Muscle of arm (tissue), 14 donors: Measurements from ENCODE around the gene CCDC122. TPM values are rescaled to one million over a fixed set of nuclear protein-coding genes. Genes with fewer than 3 reads are reported as not detected.

ENCODE experiments used
- DNase-seq: peaks from one replicate; pipeline ENCODE4 v3.0.0-alpha.2; 2013
- long read RNA-seq, 11 donors: transcript quantifications; one replicate each; lab custom pipeline, GENCODE V29; 2026
- polyA plus RNA-seq, 12 donors: library from polyadenylated mRNA; unstranded; fragments of 120-200 nt; gene quantifications; one replicate each; pipeline ENCODE4 v1.2.1, GENCODE V29; 2013; ENCODE audit not compliant: insufficient read length in 12 of 12

The CCDC122 gene
- 10 to 100 TPM in 1 of 12 donors, 1 to 10 TPM in 9, not detected in 2; 1.2 to 13.8 (median 3.1) TPM for polyA plus RNA-seq
- long read RNA-seq, donor 1, partial matches to known transcripts, result 0 of 1 reads
- long read RNA-seq, donor 1, other reads (novel, unspliced or antisense), result 0 of 1 reads
- long read RNA-seq, donor 2, result 0 reads
- long read RNA-seq, donor 3, result 0 reads
- long read RNA-seq, donor 4, result 0 reads
- long read RNA-seq, donor 5, result 0 reads
- long read RNA-seq, donor 6, result 0 reads
- long read RNA-seq, donor 7, result 0 reads
- long read RNA-seq, donor 8, result 0 reads
- long read RNA-seq, donor 9, partial matches to known transcripts, result 0 of 1 reads
- long read RNA-seq, donor 9, other reads (novel, unspliced or antisense), result 0 of 1 reads
- long read RNA-seq, donor 10, partial matches to known transcripts, result 0 of 1 reads
- long read RNA-seq, donor 10, other reads (novel, unspliced or antisense), result 0 of 1 reads
- long read RNA-seq, donor 11, result 0 reads

- DNase-seq, result peak; percentile 78
Observed at GRCh38 chr13:43878892-43879754, at the start of gene CCDC122. Gene CCDC122, minus strand, starts transcription at chr13:43879740. Its CDS starts 10,364 bp downstream, at chr13:43869376.

DNA sequence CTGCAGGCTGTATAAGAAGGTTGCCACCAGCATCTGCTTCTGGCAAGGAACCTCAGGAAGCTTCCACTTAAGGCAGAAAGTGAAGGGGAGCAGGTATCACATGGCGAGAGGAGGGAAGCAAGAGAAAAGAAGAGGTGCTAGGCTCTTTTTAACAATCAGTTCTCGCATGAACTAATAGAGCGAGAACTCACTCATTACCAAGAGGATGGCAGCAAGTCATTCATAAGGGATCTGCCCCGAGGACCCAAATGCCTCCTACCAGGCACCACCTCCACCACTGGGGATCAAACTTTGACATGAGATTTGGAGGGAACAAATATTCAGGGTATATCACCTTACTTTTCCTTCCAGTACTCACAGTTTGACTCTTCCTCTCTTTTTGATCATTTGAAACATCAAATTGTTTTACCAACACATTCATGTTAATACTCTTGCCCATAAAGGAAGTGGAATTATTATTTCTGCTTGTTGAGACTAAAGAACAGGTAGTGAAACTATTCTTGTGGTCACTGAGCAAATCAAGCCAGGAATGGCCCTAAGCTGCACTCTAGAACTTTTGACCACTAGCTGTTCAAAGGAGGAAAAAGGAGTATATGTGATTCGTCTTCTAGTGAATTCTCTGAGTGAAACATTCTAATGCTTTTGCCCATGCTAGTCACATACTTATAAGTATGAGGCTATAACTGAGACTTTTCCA, 45.2 kb upstream of the CCDC122 start:
- DNase-seq, result no peak

GRCh38 chr13:43920965-43921674, 41.6 kb upstream of the CCDC122 start:
- DNase-seq, result no peak

GRCh38 chr13:43918636-43919035, 39.1 kb upstream of the CCDC122 start:
- no peak for DNase-seq

DNA sequence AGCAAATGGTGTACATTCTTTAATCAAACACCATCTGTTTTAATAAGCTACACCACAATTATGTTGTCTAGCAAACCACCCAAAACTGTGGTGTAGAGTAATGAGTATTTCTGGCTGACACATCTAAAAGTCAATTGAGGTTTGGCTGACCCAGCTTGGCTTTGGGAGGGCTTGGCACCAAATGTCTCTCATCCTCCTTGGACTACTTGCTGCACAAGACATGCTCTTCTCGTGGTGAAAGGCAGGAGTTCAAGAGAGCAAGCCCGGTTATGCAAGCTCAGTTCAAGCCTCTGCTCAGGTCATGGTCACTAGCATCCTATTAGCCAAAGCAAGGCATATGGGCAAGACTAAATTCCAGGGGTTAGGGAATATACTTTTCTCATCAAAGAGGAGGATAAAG, 37.3 kb upstream of the CCDC122 start:
- DNase-seq, result no peak

GRCh38 chr13:43915451-43915850, 35.9 kb upstream of the CCDC122 start:
- DNase-seq, result no peak

- DNase-seq, result no peak
Observed at GRCh38 chr13:43911871-43912270, 32.3 kb upstream of the CCDC122 start.

- DNase-seq, result no peak
Observed at GRCh38 chr13:43911278-43911677, 31.7 kb upstream of the CCDC122 start.

GRCh38 chr13:43910856-43911255, 31.3 kb upstream of the CCDC122 start:
- no peak for DNase-seq

- peak; percentile 53 for DNase-seq
Observed at GRCh38 chr13:43908156-43909126, 28.9 kb upstream of the CCDC122 start.

DNA sequence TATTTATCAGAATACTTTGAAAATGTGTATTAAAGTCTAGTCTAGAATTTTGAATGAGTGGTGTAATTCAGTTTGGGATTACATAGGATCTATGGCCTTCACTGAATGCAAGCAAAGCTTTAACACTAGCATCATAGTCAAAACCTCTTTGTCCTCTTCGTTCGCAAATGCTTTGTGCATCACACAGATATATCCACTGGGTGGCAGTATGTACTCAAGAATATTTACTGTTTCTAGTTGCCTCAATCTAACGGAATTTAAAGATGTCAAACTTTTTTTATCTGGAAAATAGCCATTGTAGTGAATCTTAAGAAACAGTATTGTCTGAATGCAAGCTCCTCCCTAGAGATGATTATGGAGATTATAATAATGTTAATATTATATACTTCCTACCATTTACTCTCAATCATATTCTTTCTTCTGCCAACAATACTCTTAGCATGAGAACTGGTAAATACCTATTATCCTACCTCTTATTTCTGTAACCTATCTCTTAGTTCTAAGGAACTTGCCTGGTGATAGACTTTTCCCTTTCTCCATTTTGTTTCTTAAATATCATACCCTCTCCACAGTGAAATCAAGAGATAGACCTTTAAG, 26.0 kb upstream of the CCDC122 start:
- DNase-seq, result peak; percentile 73

DNA sequence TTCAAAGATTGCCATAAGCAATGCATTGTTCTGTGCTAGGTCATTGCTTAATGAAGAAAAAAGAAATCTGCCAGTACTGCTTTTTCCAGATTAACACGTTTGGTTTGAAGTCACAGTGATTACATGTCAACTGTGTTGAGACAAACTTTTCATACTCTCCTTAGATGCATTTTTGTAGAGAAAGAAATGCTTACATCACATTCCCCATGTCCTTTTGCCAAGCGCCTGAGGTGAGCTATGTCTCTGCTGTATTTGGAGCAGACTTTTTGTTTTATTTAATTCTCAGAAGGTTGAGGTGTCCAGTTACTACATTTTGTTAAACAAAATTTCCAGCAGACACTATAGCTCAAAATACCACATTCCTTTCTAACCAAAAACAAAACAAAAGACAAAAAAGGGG, 16.4 kb upstream of the CCDC122 start:
- no peak for DNase-seq

DNA sequence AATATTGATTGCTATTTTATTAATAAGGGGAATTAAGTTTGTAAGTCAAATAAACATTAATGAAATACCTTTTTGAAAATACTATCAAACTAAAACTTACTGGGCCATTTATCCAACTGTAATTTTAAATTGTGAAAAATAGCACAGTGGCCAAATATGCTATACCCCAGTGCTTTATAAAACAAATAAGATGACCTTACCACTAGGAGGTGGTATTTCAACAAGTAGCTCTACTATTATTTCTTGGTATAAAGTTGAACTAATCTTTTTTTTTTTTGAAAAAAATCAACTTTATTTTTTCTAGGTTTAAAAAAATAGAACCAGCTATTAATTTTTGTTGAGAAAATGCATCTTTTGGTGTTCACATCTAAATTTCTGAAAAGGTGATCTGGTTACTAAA, 14.9 kb upstream of the CCDC122 start:
- no peak for DNase-seq

DNA sequence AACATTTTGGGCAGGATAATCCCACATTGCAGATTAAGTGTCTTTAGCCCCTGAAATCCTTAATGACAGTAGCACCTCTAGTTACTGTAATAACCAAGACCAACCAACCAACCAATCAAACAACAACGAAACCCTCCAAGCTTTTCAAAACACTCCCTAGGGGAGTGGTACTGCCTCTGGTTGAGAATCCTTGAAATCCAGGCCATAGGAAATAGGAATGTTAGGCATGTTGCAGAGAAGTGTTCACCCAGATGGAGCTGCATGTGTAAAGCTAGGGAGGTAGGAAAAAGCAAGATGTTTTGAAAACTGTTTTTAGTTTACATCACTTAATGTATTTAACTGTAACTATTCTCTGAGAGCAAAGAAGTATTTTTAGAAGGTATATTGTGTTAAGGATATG, 4.7 kb upstream of the CCDC122 start:
- no peak for DNase-seq

DNA sequence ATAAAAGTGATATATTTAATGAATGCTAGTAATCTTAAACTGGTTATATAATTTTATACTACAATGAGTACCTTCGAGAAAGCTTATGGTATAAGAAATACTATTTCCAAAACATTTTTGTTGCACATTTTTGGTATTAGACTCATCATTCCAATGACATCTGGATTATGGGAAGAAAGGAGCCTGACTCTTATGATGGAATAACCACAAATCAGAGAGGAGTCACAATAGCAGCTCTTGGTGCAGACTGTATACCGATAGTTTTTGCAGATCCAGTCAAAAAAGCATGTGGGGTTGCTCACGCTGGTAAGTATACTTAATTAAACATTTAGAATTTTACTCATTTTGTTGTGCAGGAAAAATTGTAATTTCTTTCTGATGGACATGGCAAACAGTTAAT, 4.1 kb upstream of the CCDC122 start:
- no peak for DNase-seq

- no peak for DNase-seq
Observed at GRCh38 chr13:43881580-43881979, 2.0 kb upstream of the CCDC122 start.

- no peak for DNase-seq
Observed at GRCh38 chr13:43880926-43881325, 1.4 kb upstream of the CCDC122 start.

- DNase-seq, result no peak
Observed at GRCh38 chr13:43880214-43880855, 795 bp upstream of the CCDC122 start.

GRCh38 chr13:43879755-43880181, 228 bp upstream of the CCDC122 start, which contains the start of gene LACC1:
Gene LACC1, plus strand, starts transcription at chr13:43879904. Its CDS starts 1,082 bp downstream, at chr13:43880986.
- DNase-seq, result no peak
